A673 (cell line): ENCODE measurements around the gene NRAS. TPM values are rescaled to one million over a fixed set of nuclear protein-coding genes. Genes with fewer than 3 reads are reported as not detected.
A peak's percentile ranks its signal among the peaks of the same experiment; 100 is the strongest.

ENCODE experiments used
- BruUV-seq: library from RNA; stranded (reverse); fragments of 400-500 nt; replicated peaks from 2 replicates; lab custom pipeline; 2021; lab: Mats Ljungman, UMichigan
- CTCF ChIA-PET: fragments of 300-600 bp; sonication (Branson Sonifier 250); formaldehyde crosslinking; loops from one replicate; lab custom pipeline; 2022; ENCODE audit warnings: antibody characterized with exemption; lab: Charles Lee
- POLR2A ChIA-PET: fragments of 300-600 bp; sonication (Branson Sonifier 250); formaldehyde crosslinking; loops from one replicate; lab custom pipeline; 2022; ENCODE audit warnings: antibody characterized with exemption; ENCODE audit not compliant: low non-redundant PET; lab: Charles Lee
- DNase-seq: peaks from one replicate; pipeline ENCODE4 v3.0.0-alpha.2; 2015; ENCODE audit warnings: low spot score
- H3K27ac ChIP-seq: fragments of 200-600 bp; sonication (generic); 2 replicates; pipeline ENCODE4 v1.5.1; 2016; ENCODE audit warnings: mixed run types, low read depth, mild to moderate bottlenecking, mixed read lengths, antibody characterized with exemption, low read length; ENCODE audit not compliant: poor library complexity, severe bottlenecking
- H3K27me3 ChIP-seq: fragments of 200-600 bp; sonication (generic); replicated peaks from 2 replicates; pipeline ENCODE4 v1.6.1; 2017; ENCODE audit warnings: mixed run types, low read depth, mild to moderate bottlenecking, mixed read lengths, antibody characterized with exemption, low read length; ENCODE audit not compliant: insufficient read depth, poor library complexity
- H3K36me3 ChIP-seq: fragments of 200-600 bp; sonication (generic); 2 replicates; pipeline ENCODE4 v1.6.1; 2016; ENCODE audit warnings: mixed run types, mild to moderate bottlenecking, mixed read lengths, antibody characterized with exemption, low read length; ENCODE audit not compliant: insufficient read depth, poor library complexity, severe bottlenecking
- H3K4me1 ChIP-seq: fragments of 200-600 bp; sonication (generic); 2 replicates; pipeline ENCODE4 v1.6.1; 2017; ENCODE audit warnings: mixed run types, mild to moderate bottlenecking, mixed read lengths, antibody characterized with exemption, low read length; ENCODE audit not compliant: insufficient read depth, poor library complexity, severe bottlenecking
- H3K4me3 ChIP-seq: fragments of 200-600 bp; sonication (generic); 2 replicates; pipeline ENCODE4 v1.5.1; 2016; ENCODE audit warnings: low read depth, mixed run types, mild to moderate bottlenecking, mixed read lengths, low read length; ENCODE audit not compliant: poor library complexity, severe bottlenecking
- H3K9me3 ChIP-seq: fragments of 200-600 bp; sonication (generic); 2 replicates; pipeline ENCODE4 v1.6.1; 2016; ENCODE audit warnings: mixed run types, low read depth, mild to moderate bottlenecking, mixed read lengths, antibody characterized with exemption, low read length; ENCODE audit not compliant: poor library complexity, severe bottlenecking
- CTCF ChIP-seq: fragments of 300-800, 200-600 bp; sonication (generic); conservative IDR thresholded peaks from 2 replicates; pipeline ENCODE4 v1.5.1; 2017; ENCODE audit warnings: low read depth, mild to moderate bottlenecking, antibody characterized with exemption, low read length, moderate library complexity, mixed read lengths
- EZH2 ChIP-seq: fragments of 200-600 bp; sonication (generic); IDR thresholded peaks from 2 replicates; pipeline ENCODE4 v1.6.1; 2017; ENCODE audit warnings: borderline replicate concordance, low read depth, mild to moderate bottlenecking, mixed read lengths, antibody characterized with exemption, low read length; ENCODE audit not compliant: poor library complexity, severe bottlenecking
- intact Hi-C: fragments of 100-400 bp; cut with micrococcal nuclease; formaldehyde crosslinking; loops from one replicate; pipeline ENCODE4 v1.10.0; 2022; ENCODE audit not compliant: unreplicated experiment
- total RNA-seq: library from RNA; stranded (reverse); gene quantifications from 2 replicates; pipeline ENCODE4 v1.2.3, GENCODE V29; 2021

Gene NRAS
- total RNA-seq, 1 experiment from 2014 or later, result 79.1 TPM

- no peaks in the 10 kb centered on the region for H3K9me3 ChIP-seq
- no peak overlapping the region for H3K4me3 ChIP-seq
- H3K27me3 ChIP-seq, result no peaks in the 10 kb centered on the region
- no TSS peak for BruUV-seq
- H3K27ac ChIP-seq, result no peak overlapping the region
- intact Hi-C loops, result loop anchor here (5.0 kb wide), 1 partner anchor 372 kb away; no protein-coding TSS in a partner anchor
- ChIA-PET CTCF (no interaction called here), POLR2A (no interaction called here)
- TF ChIP-seq CTCF (no peak), EZH2 (no peak)
- peaks cover 7% of the 10 kb centered on the region for H3K4me1 ChIP-seq
- peaks cover 78% of the 10 kb centered on the region for H3K36me3 ChIP-seq
- no peak for DNase-seq
Observed at GRCh38 chr1:114719424-114719787, 2.8 kb upstream of the NRAS start.

GRCh38 chr1:114718661-114719423 lies 2.3 kb upstream of the NRAS start:
- CTCF ChIA-PET, result no interaction called here
- H3K4me1 ChIP-seq, result peaks cover 7% of the 10 kb centered on the region
- POLR2A ChIA-PET, result no interaction called here
- no peak overlapping the region for H3K27ac ChIP-seq
- H3K27me3 ChIP-seq, result no peaks in the 10 kb centered on the region
- H3K4me3 ChIP-seq, result no peak overlapping the region
- TF ChIP-seq EZH2, result no peak
- no peak for TF ChIP-seq CTCF
- H3K36me3 ChIP-seq, result peaks cover 78% of the 10 kb centered on the region
- no TSS peak for BruUV-seq
- H3K9me3 ChIP-seq, result no peaks in the 10 kb centered on the region
- peak; percentile 18 for DNase-seq
- intact Hi-C loops, result loop anchor here (5.0 kb wide), 1 partner anchor 372 kb away; no protein-coding TSS in a partner anchor

- Histone ChIP-seq H3K4me1 (peaks cover 7% of the 10 kb centered on the region), H3K27me3 (no peaks in the 10 kb centered on the region), H3K9me3 (no peaks in the 10 kb centered on the region), H3K36me3 (peaks cover 72% of the 10 kb centered on the region), H3K4me3 (peak overlapping the region; percentile 95), H3K27ac (peak overlapping the region; percentile 89)
- POLR2A ChIA-PET, result no interaction called here
- CTCF ChIA-PET, result no interaction called here
- TF ChIP-seq CTCF (no peak), EZH2 (no peak)
- peak; percentile 6 for DNase-seq
- BruUV-seq, result TSS peak; percentile 53
- intact Hi-C loops, result loop anchor here (5.0 kb wide), 1 partner anchor 369 kb away; no protein-coding TSS in a partner anchor
Observed at GRCh38 chr1:114715952-114716303, 643 bp downstream of the NRAS start.
